H1 (cell line): ENCODE data around the gene LTBR. TPM values are rescaled to one million over a fixed set of nuclear protein-coding genes. Genes with fewer than 3 reads are reported as not detected.

Source experiments
- CTCF ChIA-PET: fragments of 300-600 bp; sonication (Branson Sonifier 250); formaldehyde crosslinking; loops from one replicate; lab custom pipeline; 2021; ENCODE audit not compliant: partially characterized antibody; lab: Charles Lee
- POLR2A ChIA-PET: fragments of 300-600 bp; sonication (Branson Sonifier 250); formaldehyde crosslinking; loops from one replicate; lab custom pipeline; 2021; ENCODE audit warnings: inconsistent platforms; ENCODE audit not compliant: partially characterized antibody; lab: Charles Lee
- DNase-seq, 2 experiments: peaks; one replicate each; pipeline versions ENCODE4 v3.0.0 to v3.0.0-alpha.2; 2010 to 2022; ENCODE audit warnings: low spot score in 2 of 2, low read depth in 1 of 2, mixed read lengths in 1 of 2
- FAIRE-seq: peaks from 2 replicates; lab custom pipeline; 2011; peaks lifted over from hg19 to GRCh38; lab: Jason Lieb, UNC
- H2AFZ ChIP-seq: 2 replicates; pipeline ENCODE4 v1.8.1; 2012; ENCODE audit warnings: low read length, inconsistent platforms
- H2AK5ac ChIP-seq: 2 replicates; pipeline ENCODE4 v1.6.1; 2013; ENCODE audit warnings: low read depth, low read length
- H2BK120ac ChIP-seq: replicated peaks from 2 replicates; pipeline ENCODE3; 2013; ENCODE audit warnings: low read depth, low read length, inconsistent platforms
- H2BK12ac ChIP-seq: 2 replicates; pipeline ENCODE4 v1.6.1; 2013; ENCODE audit warnings: low read depth, low read length
- H2BK15ac ChIP-seq: 2 replicates; pipeline ENCODE4 v1.6.1; 2013; ENCODE audit warnings: low read length
- H2BK20ac ChIP-seq: 2 replicates; pipeline ENCODE4 v1.6.1; 2013; ENCODE audit warnings: low read length
- H2BK5ac ChIP-seq: 2 replicates; pipeline ENCODE4 v1.6.1; 2013; ENCODE audit warnings: low read depth, low read length
- H3K14ac ChIP-seq: 2 replicates; pipeline ENCODE4 v1.6.1; 2013; ENCODE audit warnings: inconsistent platforms; ENCODE audit not compliant: insufficient read length
- H3K18ac ChIP-seq: 2 replicates; pipeline ENCODE4 v1.6.1; 2013; ENCODE audit warnings: low read length; ENCODE audit errors: extremely low read depth
- H3K23ac ChIP-seq: 2 replicates; pipeline ENCODE4 v1.6.1; 2013; ENCODE audit warnings: inconsistent platforms; ENCODE audit not compliant: insufficient read length
- H3K23me2 ChIP-seq: 2 replicates; pipeline ENCODE4 v1.6.1; 2013; ENCODE audit warnings: low read depth, low read length
- H3K27ac ChIP-seq: 2 replicates; pipeline ENCODE4 v1.6.1; 2011; ENCODE audit warnings: low read depth, low read length, inconsistent platforms
- H3K27me3 ChIP-seq, 4 experiments: replicated peaks in 1 of 4; 1 replicate in 1 of 4; 2 replicates in 3 of 4; pipeline versions ENCODE4 v1.6.1 to v1.8.1; 2011 to 2013; ENCODE audit warnings: low read length in 3 of 4, mild to moderate bottlenecking in 3 of 4, inconsistent platforms in 2 of 4, mixed read lengths in 2 of 4, moderate library complexity in 1 of 4; ENCODE audit not compliant: control insufficient read depth in 3 of 4, insufficient read depth in 3 of 4; ENCODE audit errors: extremely low read depth in 1 of 4
- H3K36me3 ChIP-seq, 4 experiments: 2 replicates each; pipeline versions ENCODE4 v1.6.1 to v1.8.1; 2011 to 2013; ENCODE audit warnings: mild to moderate bottlenecking in 4 of 4, low read length in 3 of 4, moderate library complexity in 2 of 4, control low read depth in 1 of 4, inconsistent platforms in 1 of 4; ENCODE audit not compliant: insufficient read depth in 4 of 4, control insufficient read depth in 2 of 4
- H3K4ac ChIP-seq: replicated peaks from 2 replicates; pipeline ENCODE3; 2013; ENCODE audit warnings: low read length, low read depth, mixed read lengths, inconsistent platforms; ENCODE audit not compliant: insufficient read length
- H3K4me1 ChIP-seq, 4 experiments: replicated peaks in 1 of 4; 1 replicate in 1 of 4; 2 replicates in 3 of 4; pipeline versions ENCODE4 v1.6.1 to v1.8.1; 2011 to 2013; ENCODE audit warnings: low read length in 3 of 4, inconsistent platforms in 2 of 4, mixed read lengths in 1 of 4; ENCODE audit not compliant: insufficient read depth in 4 of 4, control insufficient read depth in 3 of 4
- H3K4me2 ChIP-seq, 2 experiments: 2 replicates each; pipeline versions ENCODE4 v1.6.1 to v1.8.1; 2011 to 2013; ENCODE audit warnings: low read depth in 2 of 2, low read length in 2 of 2, control low read depth in 1 of 2, inconsistent platforms in 1 of 2, mild to moderate bottlenecking in 1 of 2; ENCODE audit not compliant: insufficient read depth in 1 of 2
- H3K4me3 ChIP-seq, 4 experiments: fragments of 200-600, 300-600 bp in 1 of 4; sonication (generic), shearing (Covaris generic), sonication (Bioruptor Twin) in 1 of 4; 2 replicates each; pipeline versions ENCODE4 v1.5.1 to v1.8.1; 2011 to 2016; ENCODE audit warnings: low read length in 4 of 4, low read depth in 3 of 4, control low read depth in 2 of 4, inconsistent platforms in 2 of 4, mild to moderate bottlenecking in 2 of 4, mixed read lengths in 1 of 4, moderate library complexity in 1 of 4; ENCODE audit not compliant: insufficient read depth in 2 of 4; ENCODE audit errors: extremely low read depth in 1 of 4
- H3K56ac ChIP-seq: replicated peaks from 2 replicates; pipeline ENCODE3; 2013; ENCODE audit warnings: low read depth, mild to moderate bottlenecking, mixed read lengths, low read length, inconsistent platforms; ENCODE audit not compliant: insufficient read length
- H3K79me1 ChIP-seq: 2 replicates; pipeline ENCODE4 v1.6.1; 2013; ENCODE audit warnings: low read depth, low read length, control low read depth
- H3K79me2 ChIP-seq, 2 experiments: 2 replicates each; pipeline versions ENCODE4 v1.6.1 to v1.8.1; 2012 to 2013; ENCODE audit warnings: low read length in 2 of 2, mild to moderate bottlenecking in 2 of 2, inconsistent platforms in 1 of 2; ENCODE audit not compliant: insufficient read depth in 2 of 2, control insufficient read depth in 1 of 2
- H3K9ac ChIP-seq, 4 experiments: replicated peaks in 1 of 4; 1 replicate in 1 of 4; 2 replicates in 3 of 4; pipeline versions ENCODE4 v1.6.1 to v1.8.1; 2011 to 2013; ENCODE audit warnings: low read depth in 3 of 4, low read length in 3 of 4, control low read depth in 2 of 4, mild to moderate bottlenecking in 2 of 4, moderate library complexity in 2 of 4, inconsistent platforms in 1 of 4; ENCODE audit errors: extremely low read depth in 1 of 4
- H3K9me3 ChIP-seq, 2 experiments: 2 replicates each; pipeline versions ENCODE4 v1.6.1 to v1.8.1; 2012 to 2013; ENCODE audit warnings: mild to moderate bottlenecking in 2 of 2, moderate library complexity in 2 of 2, control low read depth in 1 of 2, inconsistent platforms in 1 of 2, low read depth in 1 of 2, low read length in 1 of 2, mixed read lengths in 1 of 2; ENCODE audit not compliant: insufficient read depth in 2 of 2
- H4K20me1 ChIP-seq, 2 experiments: replicated peaks in 1 of 2; 2 replicates each; pipeline versions ENCODE3 to v1.8.1; 2011 to 2013; ENCODE audit warnings: inconsistent platforms in 2 of 2, low read length in 2 of 2, mild to moderate bottlenecking in 1 of 2; ENCODE audit not compliant: insufficient read depth in 2 of 2, control insufficient read depth in 1 of 2
- H4K5ac ChIP-seq: 2 replicates; pipeline ENCODE4 v1.6.1; 2013; ENCODE audit warnings: low read length, low read depth, mixed read lengths, inconsistent platforms; ENCODE audit not compliant: insufficient read length
- H4K8ac ChIP-seq: 2 replicates; pipeline ENCODE4 v1.8.0; 2013; ENCODE audit warnings: mild to moderate bottlenecking, moderate library complexity, low read length, inconsistent platforms; ENCODE audit not compliant: insufficient read depth; ENCODE audit errors: extremely low read depth
- H4K91ac ChIP-seq: replicated peaks from 2 replicates; pipeline ENCODE3; 2013; ENCODE audit warnings: low read length, mixed read lengths, inconsistent platforms; ENCODE audit not compliant: insufficient read length
- CBX5 ChIP-seq: fragments of 300-800, 300-1000 bp; sonication (generic); IDR thresholded peaks from 2 replicates; pipeline ENCODE4 v1.7.1; 2016; ENCODE audit warnings: antibody characterized with exemption, low read length, low read depth
- CHD2 ChIP-seq: IDR thresholded peaks from 2 replicates; pipeline ENCODE4 v1.6.1; 2012; ENCODE audit warnings: low read length, improper control_type of control experiment
- CTBP2 ChIP-seq: IDR thresholded peaks from 2 replicates; pipeline ENCODE4 v1.7.0; 2011; ENCODE audit warnings: borderline replicate concordance, mild to moderate bottlenecking, moderate library complexity, mixed read lengths, low read length; ENCODE audit not compliant: insufficient read depth, insufficient read length
- E2F6 ChIP-seq: IDR thresholded peaks from 2 replicates; pipeline ENCODE4 v1.6.1; 2012; ENCODE audit warnings: inconsistent platforms
- EP300 ChIP-seq, 2 experiments: IDR thresholded peaks; 1 replicate in 1 of 2; 2 replicates in 1 of 2; pipeline ENCODE4 v1.6.1; 2011 to 2012; ENCODE audit warnings: low read depth in 2 of 2, low read length in 2 of 2, mild to moderate bottlenecking in 2 of 2, borderline replicate concordance in 1 of 2, inconsistent platforms in 1 of 2, moderate library complexity in 1 of 2
- GTF2F1 ChIP-seq: IDR thresholded peaks from 2 replicates; pipeline ENCODE4 v1.6.1; 2012; ENCODE audit warnings: low read depth, low read length, improper control_type of control experiment, borderline replicate concordance
- JUN ChIP-seq: IDR thresholded peaks from 2 replicates; pipeline ENCODE4 v1.6.1; 2011; ENCODE audit warnings: low read depth, mild to moderate bottlenecking, improper control_type of control experiment, low read length
- KDM5A ChIP-seq: fragments of 200-600 bp; IDR thresholded peaks from 2 replicates; pipeline ENCODE4 v1.7.1; 2012; ENCODE audit warnings: mild to moderate bottlenecking, low read length, inconsistent platforms, mixed read lengths
- RXRA ChIP-seq: IDR thresholded peaks from 2 replicates; pipeline ENCODE4 v1.6.1; 2011; ENCODE audit warnings: low read depth, mild to moderate bottlenecking, low read length, moderate library complexity; ENCODE audit not compliant: insufficient read depth
- SP2 ChIP-seq: IDR thresholded peaks from 2 replicates; pipeline ENCODE4 v1.6.1; 2012; ENCODE audit warnings: mild to moderate bottlenecking, low read length, inconsistent platforms
- SP4 ChIP-seq: IDR thresholded peaks from 2 replicates; pipeline ENCODE4 v1.6.1; 2012; ENCODE audit warnings: low read length, inconsistent platforms
- TEAD4 ChIP-seq: IDR thresholded peaks from 2 replicates; pipeline ENCODE4 v1.6.1; 2012; ENCODE audit warnings: low read depth, low read length, inconsistent platforms, mixed read lengths
- WGBS, 2 experiments: shearing (Covaris generic) in 1 of 2; methylation state at CpG; one replicate each; pipeline versions ENCODE4 v1.1.6 to v1.1.7; 2013 to 2015; ENCODE audit warnings: low lambda C conversion rate in 2 of 2, mixed read lengths in 2 of 2, inconsistent platforms in 1 of 2, low coverage in 1 of 2, missing lambda C conversion rate in 1 of 2; ENCODE audit not compliant: insufficient replicate concordance in 2 of 2, insufficient coverage in 1 of 2, insufficient read length in 1 of 2; ENCODE audit errors: extremely low coverage in 1 of 2, missing lambda C conversion rate in 1 of 2; 5-methylcytosine and 5-hydroxymethylcytosine counted together
- polyA plus RNA-seq, 7 experiments: library from polyadenylated mRNA; depleted of rRNA in 3 of 7; stranded (reverse) in 5 of 7; unstranded in 2 of 7; fragments of >200 nt in 5 of 7; fragments of 200-250 nt in 2 of 7; gene quantifications; 1 replicate in 5 of 7; 2 replicates in 1 of 7; 4 replicates in 1 of 7; pipeline versions ENCODE4 v1.2.1 to v1.2.3, GENCODE V29; 2011 to 2013; ENCODE audit warnings: missing spikeins in 2 of 7, mixed read lengths in 2 of 7
- total RNA-seq: library from RNA; stranded (reverse); fragmentation: NEBNext Ultra II Directional; extraction: Animal tissue kit (Norgen Biotek cat#: 25700); gene quantifications from 2 replicates; pipeline ENCODE4 v1.2.1, GENCODE V29; 2021

LTBR gene
- total and polyA plus RNA-seq, 2 of the 8 experiments (the other 6 are each of a cell fraction or from before 2014, with no cell fraction given), result 5.1 to 6.3 TPM

GRCh38 chr12:6364044-6364374, 20.0 kb upstream of the LTBR start:
- Histone ChIP-seq H2BK20ac (no peak overlapping the region), H4K8ac (peak overlapping the region; percentile 17; the same call in 1 of the 2 replicates), H3K23me2 (peaks cover 2% of the 10 kb centered on the region; the same call in 1 of the 2 replicates), H4K5ac (no peak overlapping the region), H2AFZ (no peak overlapping the region), H3K9ac (no peak overlapping the region; a peak in 3 of 7 replicates), H3K36me3 (peaks cover 0 to 29% (median 14%) of the 10 kb centered on the region in 4 experiments; a peak in 6 of 8 replicates), H4K91ac (no peak overlapping the region), H3K4me1 (peaks cover 0 to 9% (median 1%) of the 10 kb centered on the region in 4 experiments; a peak in 4 of 7 replicates), H3K56ac (no peak overlapping the region), H3K79me1 (peaks cover 6% of the 10 kb centered on the region; the same call in 1 of the 2 replicates), H3K79me2 (peaks cover 6 to 51% of the 10 kb centered on the region in 2 experiments), H3K14ac (no peak overlapping the region), H2AK5ac (no peak overlapping the region), H4K20me1 (peaks cover 7 to 9% of the 10 kb centered on the region in 2 experiments), H2BK12ac (0 out of 2 replicates have a peak overlapping the region, but pooled peaks have one; percentile 68), H3K18ac (no peak overlapping the region), H3K23ac (no peak overlapping the region), H3K4me2 (peak overlapping the region; percentile 68 to 69), H3K9me3 (no peaks in the 10 kb centered on the region), H2BK5ac (peak overlapping the region; percentile 78), H2BK120ac (no peak overlapping the region), H3K4ac (no peak overlapping the region), H3K4me3 (peak overlapping the region; percentile 27 to 65 (median 51); a peak in 6 of 8 replicates), H3K27me3 (no peaks in the 10 kb centered on the region), H2BK15ac (no peak overlapping the region), H3K27ac (0 out of 2 replicates have a peak overlapping the region, but pooled peaks have one; percentile 2)
- 56% methylated on average over 9 of the region's 15 CpGs; no CpG with 5 or more reads in 1 of the 2 experiments for WGBS, 2 experiments
- ChIA-PET CTCF (interaction anchor here (1.0 to 4.3 kb wide), 10 partner anchors 8 to 79 kb away, joined by 3 to 14 read pairs (median 4); no protein-coding TSS in a partner anchor), POLR2A (interaction anchor here (1.2 to 17.2 kb wide), 5 partner anchors 11 to 88 kb away, joined by 3 to 214 read pairs (median 19); partner anchors contain the start of genes SCNN1A, TAPBPL and TNFRSF1A)
- FAIRE-seq (no peak), DNase-seq (no peak)
- TF ChIP-seq SP2, result no peak
- TF ChIP-seq SP4, result no peak
- TF ChIP-seq TEAD4, result no peak
- no peak for TF ChIP-seq KDM5A
- TF ChIP-seq EP300 (IDR thresholded peaks at IDR 0.05; ENCODE audit: borderline replicate concordance in 1 of 2, low read depth in 2 of 2, low read length in 2 of 2), result no peak
- no peak for TF ChIP-seq E2F6
- no peak for TF ChIP-seq GTF2F1
- no peak for TF ChIP-seq CBX5
- no peak for TF ChIP-seq RXRA
- TF ChIP-seq CTBP2, result no peak
- no peak for TF ChIP-seq CHD2
- no peak for TF ChIP-seq JUN
